Activated CD4-positive, alpha-beta T cell treated with anti-CD3 and anti-CD28 coated beads, Interleukin-2, amount 10 ng/mL, durations not matched to agents 24 days and 14 days (primary cell): ENCODE measurements around the gene BICRA. TPM values are rescaled to one million over a fixed set of nuclear protein-coding genes. Genes with fewer than 3 reads are reported as not detected.
A peak's percentile ranks its signal among the peaks of the same experiment; 100 is the strongest.
"Not testable (repeated sequence)": the region's sequence is repeated elsewhere in the genome, so short reads cannot be mapped to it uniquely, and the experiment has no call there.

Source experiments
- DNase-seq: peaks from one replicate; pipeline ENCODE4 v3.0.0; 2022
- H3K27ac Mint-ChIP-seq: one replicate; pipeline ENCODE4 v1.8.0; 2022; ENCODE audit warnings: mild to moderate bottlenecking, mixed read lengths
- H3K27me3 Mint-ChIP-seq: one replicate; pipeline ENCODE4 v1.8.0; 2022; ENCODE audit warnings: mixed read lengths
- H3K36me3 Mint-ChIP-seq: one replicate; pipeline ENCODE4 v1.8.0; 2022; ENCODE audit warnings: low read depth, mild to moderate bottlenecking, mixed read lengths
- H3K4me1 Mint-ChIP-seq: one replicate; pipeline ENCODE4 v1.8.0; 2021; ENCODE audit warnings: mixed read lengths
- H3K4me3 Mint-ChIP-seq: one replicate; pipeline ENCODE4 v1.8.0; 2022; ENCODE audit warnings: mild to moderate bottlenecking, moderate library complexity, mixed read lengths
- H3K9me3 Mint-ChIP-seq: one replicate; pipeline ENCODE4 v1.8.0; 2021; ENCODE audit warnings: mixed read lengths
- intact Hi-C: fragments of 100-400 bp; cut with micrococcal nuclease; formaldehyde crosslinking; loops from one replicate; pipeline ENCODE4 v1.15.1; 2023
- total RNA-seq: library from RNA; stranded (reverse); gene quantifications from 2 replicates; pipeline ENCODE4 v1.2.3, GENCODE V29; 2022

The BICRA gene
- 10.5 and 11.9 TPM in 2 replicates for total RNA-seq

GRCh38 chr19:47608969-47609905 lies at the start of gene BICRA:
TSS of gene BICRA (plus strand) at chr19:47609134. CDS start at chr19:47673575, 64,441 bp downstream.
- Mint-ChIP-seq H3K4me1 (peaks cover 22% of the 10 kb centered on the region), H3K4me3 (peak within 1 kb of the TSS; percentile 95), H3K36me3 (peaks cover 14% of the 10 kb centered on the region), H3K9me3 (no peaks in the 10 kb centered on the region), H3K27me3 (no peaks in the 10 kb centered on the region), H3K27ac (peak within 1 kb of the TSS; percentile 95)
- peak; percentile 95 for DNase-seq
- intact Hi-C loops = loop anchor here (1.0 to 10.0 kb wide), 4 partner anchors 9 to 334 kb away; partner anchors contain the start of genes INAFM1, KPTN and NAPA

GRCh38 chr19:47560999-47561398 lies 47.9 kb upstream of the BICRA start:
- Mint-ChIP-seq H3K27ac (no peak overlapping the region), H3K27me3 (peaks cover 10% of the 10 kb centered on the region), H3K9me3 (no peaks in the 10 kb centered on the region)

GRCh38 chr19:47561440-47562057 lies 47.4 kb upstream of the BICRA start:
- no peak overlapping the region for H3K27ac Mint-ChIP-seq
- no peak overlapping the region for H3K4me3 Mint-ChIP-seq
- H3K27me3 Mint-ChIP-seq = peaks cover 10% of the 10 kb centered on the region
- DNase-seq = no peak
- H3K4me1 Mint-ChIP-seq = peaks cover 3% of the 10 kb centered on the region
- intact Hi-C loops = no loop called here
- no peaks in the 10 kb centered on the region for H3K9me3 Mint-ChIP-seq
- no peaks in the 10 kb centered on the region for H3K36me3 Mint-ChIP-seq

More at GRCh38 chr19:47560999-47561398, 47.9 kb upstream of the BICRA start:
- H3K4me3 Mint-ChIP-seq = no peak overlapping the region
- no peaks in the 10 kb centered on the region for H3K36me3 Mint-ChIP-seq
- intact Hi-C loops = no loop called here
- no peak for DNase-seq
- H3K4me1 Mint-ChIP-seq = peaks cover 3% of the 10 kb centered on the region

- peaks cover 3% of the 10 kb centered on the region for H3K4me1 Mint-ChIP-seq
- no peaks in the 10 kb centered on the region for H3K36me3 Mint-ChIP-seq
- H3K9me3 Mint-ChIP-seq = no peaks in the 10 kb centered on the region
- peaks cover 10% of the 10 kb centered on the region for H3K27me3 Mint-ChIP-seq
- DNase-seq = no peak
- no peak overlapping the region for H3K4me3 Mint-ChIP-seq
- intact Hi-C loops = no loop called here
- no peak overlapping the region for H3K27ac Mint-ChIP-seq
These were observed 44.9 kb upstream of the BICRA start for GRCh38 chr19:47564081-47564480.

DNA sequence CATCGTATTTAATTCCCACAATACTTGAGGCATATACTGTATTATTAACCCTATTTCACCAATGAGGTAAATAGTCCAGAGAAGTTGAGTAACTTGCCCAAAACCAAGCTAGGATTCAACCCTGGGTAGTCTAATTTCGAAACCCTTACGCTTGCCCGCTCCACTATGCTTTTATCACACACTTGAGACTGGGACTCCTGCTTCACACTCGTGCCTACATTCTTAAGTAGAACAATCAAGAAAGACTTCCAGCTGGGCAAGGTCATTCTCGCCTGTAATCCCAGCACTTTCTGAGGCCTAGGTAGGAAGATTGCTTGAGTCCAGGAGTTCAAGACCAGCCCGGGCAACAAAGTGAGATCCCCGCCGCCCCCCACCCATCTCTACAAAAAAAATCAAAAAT lies 39.6 kb upstream of the BICRA start:
- Mint-ChIP-seq H3K36me3 (peaks cover 6% of the 10 kb centered on the region), H3K27me3 (peaks cover 24% of the 10 kb centered on the region), H3K4me1 (peaks cover 7% of the 10 kb centered on the region), H3K9me3 (no peaks in the 10 kb centered on the region), H3K27ac (no peak overlapping the region), H3K4me3 (no peak overlapping the region)
- intact Hi-C loops = no loop called here
- no peak for DNase-seq

GRCh38 chr19:47572635-47573034 lies 36.3 kb upstream of the BICRA start:
- DNase-seq = no peak
- intact Hi-C loops = loop anchor here (2.0 kb wide), 1 partner anchor 58 kb away; the partner anchor contains the start of gene NAPA
- H3K36me3 Mint-ChIP-seq = peaks cover 6% of the 10 kb centered on the region
- peak overlapping the region; percentile 51 for H3K4me3 Mint-ChIP-seq
- no peak overlapping the region for H3K27ac Mint-ChIP-seq
- no peaks in the 10 kb centered on the region for H3K9me3 Mint-ChIP-seq
- peaks cover 17% of the 10 kb centered on the region for H3K4me1 Mint-ChIP-seq
- peaks cover 26% of the 10 kb centered on the region for H3K27me3 Mint-ChIP-seq

- H3K9me3 Mint-ChIP-seq = no peaks in the 10 kb centered on the region
These were observed 35.6 kb upstream of the BICRA start, which contains the start of gene ZNF541 for GRCh38 chr19:47573071-47574026. TSS of gene ZNF541 (minus strand) at chr19:47573148. CDS start at chr19:47555856, 17,292 bp downstream.

DNA sequence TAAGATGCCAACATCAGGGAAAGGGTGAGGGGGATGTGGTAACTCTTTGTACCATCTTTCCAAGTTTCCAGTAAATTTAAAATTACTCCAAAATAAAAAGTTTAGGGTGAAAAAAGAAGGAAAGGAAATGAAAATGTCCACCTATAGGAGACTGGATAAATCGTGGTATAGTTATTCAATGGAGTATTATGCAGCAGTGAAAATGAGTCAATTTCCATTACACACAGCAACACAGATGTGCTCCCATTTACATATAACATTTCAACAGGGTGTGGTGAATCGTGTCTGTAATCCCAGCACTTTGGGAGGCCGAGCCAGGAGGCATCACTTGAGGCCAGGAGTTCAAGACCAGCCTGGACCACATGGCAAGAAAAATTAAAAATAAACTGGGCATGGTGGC lies 28.5 kb upstream of the BICRA start:
- no peak overlapping the region for H3K4me3 Mint-ChIP-seq
- peaks cover 9% of the 10 kb centered on the region for H3K27me3 Mint-ChIP-seq
- no peaks in the 10 kb centered on the region for H3K36me3 Mint-ChIP-seq
- H3K4me1 Mint-ChIP-seq = peaks cover 29% of the 10 kb centered on the region
- H3K9me3 Mint-ChIP-seq = no peaks in the 10 kb centered on the region
- no peak overlapping the region for H3K27ac Mint-ChIP-seq
- intact Hi-C loops = no loop called here
- DNase-seq = no peak

More at GRCh38 chr19:47573071-47574026, 35.6 kb upstream of the BICRA start, which contains the start of gene ZNF541:
- H3K4me1 Mint-ChIP-seq = peaks cover 20% of the 10 kb centered on the region
- DNase-seq = peak; percentile 93
- no peak within 1 kb of the TSS for H3K27ac Mint-ChIP-seq
- intact Hi-C loops = loop anchor here (2.0 kb wide), 1 partner anchor 59 kb away; the partner anchor contains the start of gene NAPA
- H3K27me3 Mint-ChIP-seq = peaks cover 26% of the 10 kb centered on the region
- peaks cover 6% of the 10 kb centered on the region for H3K36me3 Mint-ChIP-seq
- H3K4me3 Mint-ChIP-seq = peak within 1 kb of the TSS; percentile 51

- intact Hi-C loops = no loop called here
- H3K27me3 Mint-ChIP-seq = peaks cover 6% of the 10 kb centered on the region
- H3K4me3 Mint-ChIP-seq = peak overlapping the region; percentile 62
- no peaks in the 10 kb centered on the region for H3K9me3 Mint-ChIP-seq
- no peak for DNase-seq
- peaks cover 26% of the 10 kb centered on the region for H3K4me1 Mint-ChIP-seq
- no peaks in the 10 kb centered on the region for H3K36me3 Mint-ChIP-seq
- H3K27ac Mint-ChIP-seq = no peak overlapping the region
These were observed 27.2 kb upstream of the BICRA start for GRCh38 chr19:47581605-47582319.

DNA sequence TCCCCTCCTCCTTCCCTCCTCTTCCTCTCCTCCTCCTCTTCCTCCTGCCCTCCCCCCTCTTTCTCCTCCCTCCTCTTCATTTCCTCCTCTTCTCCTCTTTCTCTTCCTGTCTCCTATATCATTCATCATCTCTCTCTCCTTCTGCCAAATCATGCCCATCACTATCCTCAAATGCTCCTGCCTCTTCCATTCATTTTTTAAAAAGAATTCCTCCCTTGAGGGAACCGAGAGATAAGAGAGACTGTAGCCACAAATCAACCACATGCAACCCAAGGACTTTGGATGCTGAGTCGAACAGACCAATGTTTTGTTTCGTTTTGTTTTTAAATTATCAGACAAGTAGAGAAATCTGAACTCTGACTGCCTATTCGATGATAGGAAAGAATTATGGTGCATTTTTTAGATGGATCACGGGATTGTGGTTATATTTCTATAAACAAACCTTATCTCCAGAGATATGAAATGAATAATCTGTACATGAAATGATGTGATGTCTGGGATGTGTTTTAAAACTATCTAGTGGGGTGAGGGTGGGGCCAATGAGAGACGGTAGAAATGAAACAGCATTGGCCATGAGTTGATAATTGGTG lies 26.5 kb upstream of the BICRA start:
- Mint-ChIP-seq H3K4me1 (peaks cover 21% of the 10 kb centered on the region), H3K27me3 (peaks cover 5% of the 10 kb centered on the region), H3K27ac (peak overlapping the region; percentile 54), H3K4me3 (peak overlapping the region; percentile 62), H3K36me3 (no peaks in the 10 kb centered on the region), H3K9me3 (no peaks in the 10 kb centered on the region)
- intact Hi-C loops = no loop called here
- no peak for DNase-seq

DNA sequence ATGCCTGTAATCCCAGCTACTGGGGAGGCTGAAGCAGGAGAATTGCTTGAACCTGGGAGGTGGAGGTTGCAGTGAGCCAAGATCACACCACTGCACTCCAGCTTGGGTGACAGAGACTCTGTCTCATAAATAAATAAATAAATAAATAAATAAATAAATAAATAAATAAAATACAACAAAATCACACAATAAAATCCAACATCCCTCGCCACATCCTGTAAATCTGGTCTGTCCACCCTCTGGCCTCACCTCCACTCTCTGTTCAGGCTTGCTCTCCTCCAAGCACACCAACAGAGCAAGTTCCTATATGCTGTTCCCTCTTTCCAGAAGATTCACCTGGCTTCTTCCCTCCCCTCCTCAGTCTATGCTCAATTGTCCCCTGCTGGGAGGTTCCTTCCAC lies 25.8 kb upstream of the BICRA start:
- DNase-seq, H3K36me3 Mint-ChIP-seq, H3K4me3 Mint-ChIP-seq, H3K27me3 Mint-ChIP-seq, H3K27ac Mint-ChIP-seq, H3K9me3 Mint-ChIP-seq, intact Hi-C loops: not testable (repeated sequence)
- peaks cover 16% of the 10 kb centered on the region for H3K4me1 Mint-ChIP-seq

- no peak overlapping the region for H3K4me3 Mint-ChIP-seq
- peaks cover 10% of the 10 kb centered on the region for H3K27me3 Mint-ChIP-seq
- no peaks in the 10 kb centered on the region for H3K36me3 Mint-ChIP-seq
- H3K4me1 Mint-ChIP-seq = peaks cover 7% of the 10 kb centered on the region
- no peak overlapping the region for H3K27ac Mint-ChIP-seq
- intact Hi-C loops = no loop called here
- no peaks in the 10 kb centered on the region for H3K9me3 Mint-ChIP-seq
- no peak for DNase-seq
These were observed 21.6 kb upstream of the BICRA start for GRCh38 chr19:47587295-47587694.
